CD4-positive, CD25-positive, alpha-beta regulatory T cell (primary cell): ENCODE measurements around the gene SEMA3D. TPM values are rescaled to one million over a fixed set of nuclear protein-coding genes. Genes with fewer than 3 reads are reported as not detected.

Source experiments
- ATAC-seq, 2 donors: fragments of 150-1000 bp; cut with Tn5 transposase; one replicate each; pipeline ENCODE4 v1.10.0; 2021; ENCODE audit warnings: low read depth in 2 of 2, moderate number of reproducible peaks in 2 of 2, moderate library complexity in 1 of 2
- DNase-seq, 3 donors: peaks; one replicate each; pipeline versions ENCODE4 v3.0.0 to v3.0.0-alpha.2; 2012 to 2022; ENCODE audit warnings: mixed read lengths in 1 of 3
- H3K27ac ChIP-seq: one replicate; pipeline ENCODE4 v1.7.0; 2013; ENCODE audit warnings: mild to moderate bottlenecking, low read length; ENCODE audit not compliant: insufficient read depth, poor library complexity, severe bottlenecking
- H3K27me3 ChIP-seq: one replicate; pipeline ENCODE4 v1.7.0; 2013; ENCODE audit warnings: low read length; ENCODE audit not compliant: control insufficient read depth, insufficient read depth
- H3K36me3 ChIP-seq: one replicate; pipeline ENCODE4 v1.7.0; 2013; ENCODE audit warnings: mild to moderate bottlenecking, low read length, moderate library complexity; ENCODE audit not compliant: control insufficient read depth, insufficient read depth
- H3K4me1 ChIP-seq: 2 replicates; pipeline ENCODE4 v1.7.0; 2013; ENCODE audit warnings: mild to moderate bottlenecking, low read length; ENCODE audit not compliant: insufficient read depth, control insufficient read depth, poor library complexity, severe bottlenecking
- H3K4me3 ChIP-seq: one replicate; pipeline ENCODE4 v1.7.0; 2013; ENCODE audit warnings: low read depth, mild to moderate bottlenecking, low read length, moderate library complexity
- H3K9me3 ChIP-seq, 2 experiments: 1 replicate in 1 of 2; 2 replicates in 1 of 2; pipeline ENCODE4 v1.7.0; 2013; ENCODE audit warnings: low read length in 2 of 2, mild to moderate bottlenecking in 1 of 2, moderate library complexity in 1 of 2; ENCODE audit not compliant: control insufficient read depth in 2 of 2
- H3K27ac Mint-ChIP-seq, 3 donors: one replicate each; pipeline ENCODE4 v1.8.0; 2020 to 2022; ENCODE audit warnings: mild to moderate bottlenecking in 3 of 3, mixed read lengths in 3 of 3, moderate library complexity in 2 of 3
- H3K27me3 Mint-ChIP-seq: one replicate; pipeline ENCODE4 v1.8.0; 2022; ENCODE audit warnings: mild to moderate bottlenecking, mixed read lengths
- H3K36me3 Mint-ChIP-seq: one replicate; pipeline ENCODE4 v1.8.0; 2020; ENCODE audit warnings: mixed read lengths
- H3K4me1 Mint-ChIP-seq, 4 donors: one replicate each; pipeline ENCODE4 v1.8.0; 2020 to 2022; ENCODE audit warnings: mixed read lengths in 4 of 4, mild to moderate bottlenecking in 1 of 4
- H3K4me3 Mint-ChIP-seq, 4 donors: one replicate each; pipeline ENCODE4 v1.8.0; 2020 to 2022; ENCODE audit warnings: mild to moderate bottlenecking in 4 of 4, mixed read lengths in 4 of 4, moderate library complexity in 3 of 4
- H3K9me3 Mint-ChIP-seq, 7 donors: one replicate each; pipeline ENCODE4 v1.8.0; 2020 to 2022; ENCODE audit warnings: mixed read lengths in 7 of 7, mild to moderate bottlenecking in 3 of 7, moderate library complexity in 2 of 7
- polyA plus RNA-seq, 4 donors: library from polyadenylated mRNA; unstranded; fragments of 300-500 nt; fragmentation: Illumina TruSeq; gene quantifications; one replicate each; pipeline ENCODE4 v1.2.3, GENCODE V29; 2021
- total RNA-seq: library from RNA; stranded (reverse); gene quantifications from one replicate; pipeline ENCODE4 v1.2.3, GENCODE V29; 2022

SEMA3D gene
- total and polyA plus RNA-seq, 5 donors from 2014 or later, result not detected

DNA sequence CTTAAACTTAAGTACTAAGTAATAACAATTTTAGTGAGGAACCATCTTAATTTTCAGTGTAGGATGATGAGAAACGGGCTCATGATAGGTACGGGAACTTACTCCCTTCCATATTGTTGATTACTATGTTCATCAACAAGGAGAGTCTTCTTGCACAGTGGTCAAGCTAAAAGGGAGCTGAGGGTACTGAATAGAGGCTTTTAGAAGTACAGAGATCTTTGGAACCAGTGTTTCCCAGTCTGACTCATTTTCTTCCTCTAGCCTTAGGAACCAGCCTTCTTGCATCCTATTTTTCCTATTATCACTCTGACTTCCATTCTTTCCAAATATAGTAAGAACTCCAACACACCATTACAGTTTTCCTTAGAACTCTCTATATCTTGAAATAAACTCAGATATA, 17.6 kb upstream of the SEMA3D start:
- Mint-ChIP-seq H3K9me3 (peaks cover 0 to 13% (median 6%) of the 10 kb centered on the region in 7 donors), H3K4me1 (no peaks in the 10 kb centered on the region), H3K4me3 (no peak overlapping the region), H3K27ac (no peak overlapping the region), H3K36me3 (no peaks in the 10 kb centered on the region), H3K27me3 (no peaks in the 10 kb centered on the region)
- Histone ChIP-seq H3K4me1 (no peaks in the 10 kb centered on the region), H3K9me3 (peaks cover 0 to 4% of the 10 kb centered on the region in 2 experiments), H3K27ac (no peak overlapping the region), H3K36me3 (no peaks in the 10 kb centered on the region), H3K4me3 (no peak overlapping the region), H3K27me3 (no peaks in the 10 kb centered on the region)
- no peak for DNase-seq
- no peak for ATAC-seq

DNA sequence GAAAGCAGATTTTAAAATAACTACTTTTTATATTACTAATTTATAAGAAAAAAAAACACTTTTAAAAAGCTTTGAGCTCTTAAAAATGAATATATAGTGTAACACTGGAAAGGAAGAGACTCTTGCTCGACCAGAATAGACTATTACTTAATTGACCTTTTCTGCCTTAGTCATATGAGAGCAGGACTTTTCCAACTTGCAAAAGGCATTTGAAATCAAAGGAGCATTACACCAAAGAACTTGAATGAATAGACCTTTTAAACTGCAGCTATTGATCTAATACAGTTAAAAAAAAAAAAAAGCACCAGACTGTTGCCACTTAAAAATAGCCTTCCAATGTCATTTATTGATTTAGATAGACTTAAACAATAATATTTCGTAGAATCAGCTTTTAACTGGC, 17.2 kb upstream of the SEMA3D start:
- no peak overlapping the region for H3K27ac ChIP-seq
- no peaks in the 10 kb centered on the region for H3K36me3 ChIP-seq
- no peaks in the 10 kb centered on the region for H3K4me1 ChIP-seq
- Mint-ChIP-seq H3K36me3 (no peaks in the 10 kb centered on the region), H3K27ac (no peak overlapping the region), H3K4me1 (no peaks in the 10 kb centered on the region), H3K4me3 (no peak overlapping the region), H3K27me3 (no peaks in the 10 kb centered on the region), H3K9me3 (peaks cover 0 to 13% (median 6%) of the 10 kb centered on the region in 7 donors)
- no peak for DNase-seq
- no peaks in the 10 kb centered on the region for H3K27me3 ChIP-seq
- ATAC-seq, result no peak
- H3K4me3 ChIP-seq, result no peak overlapping the region
- H3K9me3 ChIP-seq, result peaks cover 0 to 4% of the 10 kb centered on the region in 2 experiments

DNA sequence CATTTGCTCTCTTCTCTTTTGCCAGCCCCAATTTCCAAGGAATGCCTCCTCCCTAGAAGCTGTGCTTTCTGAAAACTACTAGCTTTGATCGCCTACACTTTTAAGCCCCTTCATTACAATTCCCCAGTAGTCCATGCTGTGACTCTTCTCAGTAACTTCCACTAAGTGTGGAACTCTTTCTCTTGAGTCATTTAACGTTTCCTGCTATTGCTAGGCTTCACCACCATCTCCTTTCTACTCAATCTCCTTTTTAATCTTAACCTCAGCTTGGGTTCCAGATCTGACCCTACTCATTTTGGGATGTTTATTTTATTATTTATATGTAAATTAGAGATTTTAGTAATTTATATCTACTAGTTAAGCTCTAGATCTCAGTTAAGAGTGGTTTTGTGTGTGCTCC, 14.4 kb upstream of the SEMA3D start:
- DNase-seq, result no peak
- H3K9me3 Mint-ChIP-seq, result peaks cover 0 to 13% (median 6%) of the 10 kb centered on the region in 7 donors
- ATAC-seq, result no peak

DNA sequence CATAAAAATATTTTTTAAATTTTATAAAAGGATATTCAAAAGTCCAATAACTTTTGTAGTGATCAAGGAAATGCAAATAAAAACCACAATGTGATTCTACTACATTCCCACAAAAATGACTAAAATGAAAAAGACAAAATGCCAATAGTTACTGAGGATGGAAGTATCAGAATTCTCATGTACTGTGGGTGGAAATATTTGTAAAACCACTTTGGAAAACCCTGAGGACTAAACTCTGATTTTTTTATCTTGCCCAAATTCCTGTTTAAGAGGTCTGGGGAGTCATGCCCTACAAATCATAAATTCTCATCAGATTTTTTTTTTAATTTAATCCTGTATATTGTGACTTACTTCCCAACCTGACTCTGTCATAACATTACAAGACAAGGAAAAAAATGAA, 9.8 kb upstream of the SEMA3D start:
- Histone ChIP-seq H3K9me3 (no peaks in the 10 kb centered on the region), H3K4me3 (no peak overlapping the region), H3K36me3 (no peaks in the 10 kb centered on the region), H3K4me1 (no peaks in the 10 kb centered on the region), H3K27me3 (no peaks in the 10 kb centered on the region), H3K27ac (no peak overlapping the region)
- peaks cover 0 to 8% (median 4%) of the 10 kb centered on the region in 7 donors for H3K9me3 Mint-ChIP-seq
- no peak overlapping the region for H3K4me3 Mint-ChIP-seq
- H3K36me3 Mint-ChIP-seq, result no peaks in the 10 kb centered on the region
- no peaks in the 10 kb centered on the region for H3K27me3 Mint-ChIP-seq
- ATAC-seq, result no peak
- H3K4me1 Mint-ChIP-seq, result no peaks in the 10 kb centered on the region
- no peak for DNase-seq
- H3K27ac Mint-ChIP-seq, result no peak overlapping the region

More for the DNA sequence above, 14.4 kb upstream of the SEMA3D start:
- no peak overlapping the region for H3K27ac Mint-ChIP-seq
- H3K36me3 Mint-ChIP-seq, result no peaks in the 10 kb centered on the region
- Histone ChIP-seq H3K4me1 (no peaks in the 10 kb centered on the region), H3K9me3 (peaks cover 0 to 4% of the 10 kb centered on the region in 2 experiments), H3K36me3 (no peaks in the 10 kb centered on the region), H3K4me3 (no peak overlapping the region), H3K27ac (no peak overlapping the region), H3K27me3 (no peaks in the 10 kb centered on the region)
- H3K4me1 Mint-ChIP-seq, result no peaks in the 10 kb centered on the region
- no peak overlapping the region for H3K4me3 Mint-ChIP-seq
- H3K27me3 Mint-ChIP-seq, result no peaks in the 10 kb centered on the region

DNA sequence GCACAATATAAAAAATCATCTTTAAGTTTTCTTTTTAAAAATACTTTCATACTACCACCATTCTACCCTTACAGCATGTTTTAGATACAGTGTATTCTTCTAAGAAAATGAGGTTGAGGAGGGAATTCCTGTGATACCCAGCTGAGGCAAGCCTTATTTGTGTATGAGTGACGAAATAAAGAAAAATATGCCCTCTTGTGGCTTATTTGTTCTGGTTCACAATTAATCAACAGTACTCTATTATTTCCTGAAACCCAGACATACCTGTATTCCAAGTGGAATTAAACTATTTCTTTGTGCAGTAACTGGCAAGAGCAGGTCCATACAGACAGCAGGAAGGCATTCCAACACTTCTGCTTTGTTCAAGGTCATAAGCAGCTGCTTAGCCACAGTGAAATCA, 4.5 kb upstream of the SEMA3D start:
- Mint-ChIP-seq H3K4me1 (no peaks in the 10 kb centered on the region), H3K4me3 (no peak overlapping the region), H3K27ac (no peak overlapping the region), H3K36me3 (no peaks in the 10 kb centered on the region), H3K9me3 (peaks cover 0 to 7% (median 1%) of the 10 kb centered on the region in 7 donors), H3K27me3 (no peaks in the 10 kb centered on the region)
- no peak overlapping the region for H3K4me3 ChIP-seq
- DNase-seq, result no peak
- H3K27me3 ChIP-seq, result no peaks in the 10 kb centered on the region
- no peaks in the 10 kb centered on the region for H3K4me1 ChIP-seq
- H3K36me3 ChIP-seq, result no peaks in the 10 kb centered on the region
- no peak for ATAC-seq
- no peaks in the 10 kb centered on the region for H3K9me3 ChIP-seq
- no peak overlapping the region for H3K27ac ChIP-seq

DNA sequence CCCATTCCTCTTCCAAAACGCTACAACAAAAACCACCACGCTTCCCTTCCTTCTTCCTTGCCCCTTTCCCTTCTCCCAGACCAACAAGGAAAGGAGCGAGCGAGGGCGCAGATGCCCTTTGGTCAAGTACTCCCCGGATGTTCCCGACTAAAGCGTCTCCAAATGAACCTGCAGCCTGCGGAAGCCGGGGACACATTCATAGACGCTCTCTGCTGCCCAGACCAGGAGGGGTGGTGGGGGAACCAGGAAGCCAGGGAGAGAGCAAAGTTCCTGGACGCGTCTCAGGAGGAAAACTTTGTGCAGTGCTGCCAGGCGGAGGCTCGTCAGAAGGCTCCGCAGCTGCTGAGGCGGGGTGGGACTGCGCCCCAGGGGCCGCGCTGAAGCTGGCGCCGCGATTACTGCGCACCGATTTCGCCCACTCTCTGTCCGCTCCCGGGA, 754 bp downstream of the SEMA3D start:
- no peak overlapping the region for H3K27ac ChIP-seq
- Mint-ChIP-seq H3K4me3 (no peak overlapping the region), H3K9me3 (peaks cover 0 to 12% (median 2%) of the 10 kb centered on the region in 7 donors), H3K27me3 (no peaks in the 10 kb centered on the region), H3K27ac (no peak overlapping the region), H3K4me1 (no peaks in the 10 kb centered on the region), H3K36me3 (no peaks in the 10 kb centered on the region)
- no peaks in the 10 kb centered on the region for H3K4me1 ChIP-seq
- H3K9me3 ChIP-seq, result peaks cover 0 to 6% of the 10 kb centered on the region in 2 experiments
- no peaks in the 10 kb centered on the region for H3K36me3 ChIP-seq
- DNase-seq (no peak), ATAC-seq (no peak)
- no peak overlapping the region for H3K4me3 ChIP-seq
- no peaks in the 10 kb centered on the region for H3K27me3 ChIP-seq

DNA sequence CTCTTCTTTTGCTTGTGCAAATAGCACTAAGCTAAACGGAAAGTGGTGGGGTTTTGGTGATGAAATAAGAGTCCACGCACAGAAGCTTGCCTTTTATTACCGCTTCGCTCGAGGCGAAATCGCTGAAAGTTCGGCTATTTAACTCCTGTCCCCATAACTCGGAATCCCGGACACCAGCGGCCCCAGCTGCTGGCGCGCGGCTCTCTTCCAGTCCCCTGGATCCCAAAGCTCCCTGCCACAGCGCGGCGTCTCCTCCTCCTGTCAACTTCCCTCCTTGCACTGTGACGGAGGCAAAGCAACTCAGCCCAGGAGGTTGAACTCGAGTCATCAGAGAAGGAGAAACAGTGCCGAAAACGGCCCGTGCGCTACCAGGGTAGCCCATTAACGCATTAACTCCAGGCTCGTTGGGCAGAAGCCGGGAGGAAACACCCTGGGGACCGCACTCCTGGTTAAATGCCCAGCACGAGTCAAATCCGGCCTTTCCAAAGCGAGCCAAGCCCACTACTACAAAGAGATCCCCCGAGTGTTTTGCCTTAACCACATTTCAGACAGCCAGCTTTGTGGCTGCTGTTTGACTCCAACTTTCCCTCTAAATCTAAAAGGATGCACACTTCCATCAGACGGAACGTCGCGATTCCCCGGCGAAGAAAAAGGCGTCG, 1.3 kb downstream of the SEMA3D start:
- no peaks in the 10 kb centered on the region for H3K27me3 Mint-ChIP-seq
- Histone ChIP-seq H3K27ac (no peak overlapping the region), H3K36me3 (no peaks in the 10 kb centered on the region), H3K9me3 (peaks cover 0 to 6% of the 10 kb centered on the region in 2 experiments), H3K4me3 (no peak overlapping the region), H3K27me3 (no peaks in the 10 kb centered on the region), H3K4me1 (no peaks in the 10 kb centered on the region)
- no peaks in the 10 kb centered on the region for H3K4me1 Mint-ChIP-seq
- no peak overlapping the region for H3K4me3 Mint-ChIP-seq
- H3K27ac Mint-ChIP-seq, result no peak overlapping the region
- DNase-seq (no peak), ATAC-seq (no peak)
- no peaks in the 10 kb centered on the region for H3K36me3 Mint-ChIP-seq
- H3K9me3 Mint-ChIP-seq, result peaks cover 0 to 12% (median 4%) of the 10 kb centered on the region in 7 donors
